SHP77 treated with DMSO at 0.1 percent for 48 hours (cell line): ENCODE measurements around the gene TBL2.
"Not testable (repeated sequence)": the region's sequence is repeated elsewhere in the genome, so short reads cannot be mapped to it uniquely, and the experiment has no call there.

Source experiments
- DNase-seq: peaks from one replicate; lab custom pipeline; 2025; lab: John Stamatoyannopoulos, UW

TBL2 gene

GRCh38 chr7:73606801-73607691 is 28.7 kb upstream of the TBL2 start:
- no peak for DNase-seq

GRCh38 chr7:73605601-73606220 is 27.3 kb upstream of the TBL2 start:
- no peak for DNase-seq

- DNase-seq = no peak
These were observed 24.6 kb upstream of the TBL2 start for GRCh38 chr7:73602721-73603651.

GRCh38 chr7:73599916-73600315 is 21.5 kb upstream of the TBL2 start:
- DNase-seq = no peak

- DNase-seq = no peak
These were observed 20.9 kb upstream of the TBL2 start for GRCh38 chr7:73599151-73599882.

GRCh38 chr7:73597978-73598782 is 19.8 kb upstream of the TBL2 start:
- no peak for DNase-seq

GRCh38 chr7:73596191-73597065 is 18.0 kb upstream of the TBL2 start:
- no peak for DNase-seq

- DNase-seq = no peak
These were observed 17.0 kb upstream of the TBL2 start for GRCh38 chr7:73595358-73595757.

GRCh38 chr7:73593207-73594045 is 15.0 kb upstream of the TBL2 start:
- DNase-seq = no peak

GRCh38 chr7:73586911-73587310 is 8.5 kb upstream of the TBL2 start:
- DNase-seq = no peak

- DNase-seq = no peak
These were observed 6.8 kb upstream of the TBL2 start for GRCh38 chr7:73585196-73585595.

- DNase-seq = no peak
These were observed 4.4 kb upstream of the TBL2 start for GRCh38 chr7:73582664-73583202.

GRCh38 chr7:73581006-73581405 is 2.6 kb upstream of the TBL2 start:
- DNase-seq = not testable (repeated sequence)

GRCh38 chr7:73577627-73578341 is 595 bp downstream of the TBL2 start:
- no peak for DNase-seq

- no peak for DNase-seq
These were observed 4.6 kb downstream of the TBL2 start for GRCh38 chr7:73573791-73574190.

- DNase-seq = no peak
These were observed 5.1 kb downstream of the TBL2 start for GRCh38 chr7:73573276-73573675.

- no peak for DNase-seq
These were observed 5.6 kb downstream of the TBL2 start for GRCh38 chr7:73572767-73573186.

- DNase-seq = no peak
These were observed 7.4 kb downstream of the TBL2 start for GRCh38 chr7:73570977-73571376.
